ENCODE measurements around the gene PSTPIP1. TPM values are rescaled to one million over a fixed set of nuclear protein-coding genes. Genes with fewer than 3 reads are reported as not detected.

PSTPIP1 gene
- total RNA-seq, 2 experiments from 2014 or later: 100 to 125 TPM

GRCh38 chr15:77025941-77026411 is 31.1 kb downstream of the PSTPIP1 start:
- no peaks in the 10 kb centered on the region for H3K27me3 Mint-ChIP-seq
- no peak overlapping the region for H3K4me3 Mint-ChIP-seq
- peaks cover 39% of the 10 kb centered on the region for H3K36me3 Mint-ChIP-seq (ENCODE audit: low read depth)
- DNase-seq (peak; percentile 3), ATAC-seq (no peak)
- H3K9me3 Mint-ChIP-seq (ENCODE audit: low read depth): no peaks in the 10 kb centered on the region
- H3K27ac Mint-ChIP-seq: peak overlapping the region; percentile 69
- CTCF ChIA-PET: interaction anchor here (0.8 to 6.1 kb wide), 3 partner anchors 31 to 50 kb away, joined by 4 to 87 read pairs (median 5); partner anchors contain the start of gene PSTPIP1
- POLR2A ChIA-PET: no interaction called here
- intact Hi-C loops (cut with DNase I, micrococcal nuclease): no loop called here
- H3K4me1 Mint-ChIP-seq: peaks cover 33% of the 10 kb centered on the region

- ATAC-seq: no peak
- H3K27me3 Mint-ChIP-seq: no peaks in the 10 kb centered on the region
- H3K36me3 Mint-ChIP-seq (ENCODE audit: low read depth): peaks cover 39% of the 10 kb centered on the region
- intact Hi-C loops (cut with DNase I, micrococcal nuclease): no loop called here
- ChIA-PET POLR2A (no interaction called here), CTCF (interaction anchor here (0.8 to 6.1 kb wide), 2 partner anchors 31 to 50 kb away, joined by 4 to 87 read pairs; partner anchors contain the start of gene PSTPIP1)
- peaks cover 26% of the 10 kb centered on the region for H3K4me1 Mint-ChIP-seq
- H3K4me3 Mint-ChIP-seq: no peak overlapping the region
- H3K9me3 Mint-ChIP-seq (ENCODE audit: low read depth): no peaks in the 10 kb centered on the region
- peak; percentile 2 for DNase-seq
- H3K27ac Mint-ChIP-seq: no peak overlapping the region
Observed at GRCh38 chr15:77026501-77027110, 31.7 kb downstream of the PSTPIP1 start.

GRCh38 chr15:77027111-77027696 is 32.3 kb downstream of the PSTPIP1 start:
- ChIA-PET POLR2A (no interaction called here), CTCF (interaction anchor here (0.8 to 6.1 kb wide), 2 partner anchors 32 to 51 kb away, joined by 4 to 87 read pairs; partner anchors contain the start of gene PSTPIP1)
- intact Hi-C loops (cut with DNase I, micrococcal nuclease): no loop called here
- Mint-ChIP-seq H3K27me3 (no peaks in the 10 kb centered on the region), H3K4me3 (no peak overlapping the region), H3K36me3 (ENCODE audit: low read depth) (peaks cover 39% of the 10 kb centered on the region), H3K4me1 (peaks cover 20% of the 10 kb centered on the region), H3K27ac (no peak overlapping the region), H3K9me3 (ENCODE audit: low read depth) (no peaks in the 10 kb centered on the region)
- ATAC-seq (no peak), DNase-seq (peak; percentile 6)

DNA sequence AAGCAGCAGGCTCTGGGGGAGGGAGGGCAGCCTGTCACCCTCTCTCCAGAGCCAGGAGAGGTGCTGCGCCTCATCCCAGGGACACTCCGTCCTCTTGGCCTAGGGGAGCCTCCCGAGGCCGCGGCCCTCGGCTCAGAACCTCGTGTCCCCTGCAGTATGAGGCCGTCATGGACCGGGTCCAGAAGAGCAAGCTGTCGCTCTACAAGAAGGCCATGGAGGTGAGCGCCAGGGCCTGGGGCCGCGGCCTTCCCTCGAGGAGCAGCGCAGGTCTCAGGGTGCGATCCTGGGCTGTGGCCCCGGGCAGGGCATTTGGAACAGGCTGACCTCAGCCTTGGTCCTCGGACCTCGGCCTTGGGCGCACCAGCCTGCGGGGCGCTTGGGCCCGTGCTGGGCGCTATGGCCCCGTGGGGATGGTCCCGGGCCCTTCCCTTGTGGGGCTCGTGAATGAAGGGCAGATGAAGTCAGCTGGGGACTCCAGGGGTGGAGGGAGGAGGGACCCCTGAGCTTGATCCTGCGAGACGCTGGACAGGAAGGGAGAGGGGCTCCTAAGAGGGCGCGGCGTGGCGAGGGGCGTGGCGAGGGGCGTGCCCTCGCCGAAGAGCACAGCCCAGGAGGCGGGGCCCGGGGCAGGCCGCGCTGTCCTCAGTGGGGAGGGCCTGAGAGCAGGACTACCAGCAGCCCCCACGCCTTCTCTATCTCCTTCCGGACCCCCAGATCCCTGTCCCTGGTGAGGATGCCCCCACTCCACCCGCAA is 32.9 kb downstream of the PSTPIP1 start:
- ChIA-PET CTCF (no interaction called here), POLR2A (interaction anchor here (0.7 kb wide), 1 partner anchor 96 kb away, joined by 3 read pairs; the partner anchor contains the start of gene RCN2)
- Mint-ChIP-seq H3K9me3 (ENCODE audit: low read depth) (no peaks in the 10 kb centered on the region), H3K27ac (no peak overlapping the region), H3K36me3 (ENCODE audit: low read depth) (peaks cover 35% of the 10 kb centered on the region), H3K4me1 (peaks cover 14% of the 10 kb centered on the region), H3K4me3 (no peak overlapping the region), H3K27me3 (no peaks in the 10 kb centered on the region)
- ATAC-seq: no peak
- intact Hi-C loops (cut with DNase I, micrococcal nuclease): no loop called here
- DNase-seq: peak; percentile 4

DNA sequence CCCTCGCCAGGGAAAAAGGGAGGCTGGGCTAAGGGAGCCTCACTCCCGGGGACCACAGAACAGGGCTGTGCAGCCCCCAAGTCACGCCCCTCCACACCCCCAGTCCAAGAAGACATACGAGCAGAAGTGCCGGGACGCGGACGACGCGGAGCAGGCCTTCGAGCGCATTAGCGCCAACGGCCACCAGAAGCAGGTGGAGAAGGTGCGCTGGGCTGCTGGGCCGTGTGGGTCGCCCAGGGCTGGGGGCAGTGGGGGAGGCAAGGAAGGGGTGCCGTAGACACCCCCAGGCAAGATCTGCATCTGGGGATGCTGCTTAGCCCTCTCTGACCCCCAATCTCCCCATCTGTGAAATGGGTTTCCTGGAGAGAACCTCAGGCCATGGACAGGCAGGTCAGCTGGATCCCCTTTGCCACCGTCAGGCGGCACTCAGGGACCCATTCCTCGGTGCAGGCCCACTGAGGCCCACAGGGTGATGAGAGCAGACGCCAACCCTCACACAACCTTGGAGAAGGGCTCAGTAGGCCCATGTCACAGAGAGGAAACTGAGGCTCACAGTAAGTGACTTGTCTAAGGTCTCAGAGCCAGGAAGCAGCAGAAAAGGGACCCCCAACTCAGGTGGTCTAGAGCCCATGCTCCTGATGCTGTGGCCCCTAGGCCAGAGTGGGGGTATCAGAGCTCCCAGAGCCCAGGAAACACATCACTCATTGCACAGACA is 33.7 kb downstream of the PSTPIP1 start:
- intact Hi-C loops (cut with DNase I, micrococcal nuclease): no loop called here
- Mint-ChIP-seq H3K9me3 (ENCODE audit: low read depth) (no peaks in the 10 kb centered on the region), H3K27ac (no peak overlapping the region), H3K4me1 (peaks cover 6% of the 10 kb centered on the region), H3K36me3 (ENCODE audit: low read depth) (peaks cover 28% of the 10 kb centered on the region), H3K4me3 (no peak overlapping the region), H3K27me3 (no peaks in the 10 kb centered on the region)
- DNase-seq (no peak), ATAC-seq (no peak)
- CTCF ChIA-PET: interaction anchor here (0.6 kb wide), 1 partner anchor 42 kb away, joined by 3 read pairs; no protein-coding TSS in a partner anchor
- POLR2A ChIA-PET: interaction anchor here (0.7 kb wide), 1 partner anchor 97 kb away, joined by 3 read pairs; the partner anchor contains the start of gene RCN2

- Mint-ChIP-seq H3K9me3 (ENCODE audit: low read depth) (no peaks in the 10 kb centered on the region), H3K27me3 (no peaks in the 10 kb centered on the region), H3K4me1 (no peaks in the 10 kb centered on the region), H3K27ac (no peak overlapping the region), H3K4me3 (no peak overlapping the region), H3K36me3 (ENCODE audit: low read depth) (peaks cover 26% of the 10 kb centered on the region)
- ChIA-PET CTCF (interaction anchor here (0.5 to 0.6 kb wide), 2 partner anchors 43 to 1119 kb away, joined by 3 to 4 read pairs; no protein-coding TSS in a partner anchor), POLR2A (no interaction called here)
- ATAC-seq (no peak), DNase-seq (peak; percentile 5)
- intact Hi-C loops (cut with DNase I, micrococcal nuclease): no loop called here
Observed at GRCh38 chr15:77029166-77030047, 34.5 kb downstream of the PSTPIP1 start.

- Mint-ChIP-seq H3K27me3 (no peaks in the 10 kb centered on the region), H3K9me3 (ENCODE audit: low read depth) (no peaks in the 10 kb centered on the region), H3K27ac (no peak overlapping the region), H3K4me3 (no peak overlapping the region), H3K4me1 (no peaks in the 10 kb centered on the region), H3K36me3 (ENCODE audit: low read depth) (peaks cover 31% of the 10 kb centered on the region)
- DNase-seq (peak; percentile 15), ATAC-seq (no peak)
- intact Hi-C loops (cut with DNase I, micrococcal nuclease): no loop called here
- ChIA-PET POLR2A (no interaction called here), CTCF (interaction anchor here (0.9 to 6.7 kb wide), 2 partner anchors 50 to 57 kb away, joined by 3 to 44 read pairs; no protein-coding TSS in a partner anchor)
Observed at GRCh38 chr15:77030048-77030927, 35.4 kb downstream of the PSTPIP1 start.

DNA sequence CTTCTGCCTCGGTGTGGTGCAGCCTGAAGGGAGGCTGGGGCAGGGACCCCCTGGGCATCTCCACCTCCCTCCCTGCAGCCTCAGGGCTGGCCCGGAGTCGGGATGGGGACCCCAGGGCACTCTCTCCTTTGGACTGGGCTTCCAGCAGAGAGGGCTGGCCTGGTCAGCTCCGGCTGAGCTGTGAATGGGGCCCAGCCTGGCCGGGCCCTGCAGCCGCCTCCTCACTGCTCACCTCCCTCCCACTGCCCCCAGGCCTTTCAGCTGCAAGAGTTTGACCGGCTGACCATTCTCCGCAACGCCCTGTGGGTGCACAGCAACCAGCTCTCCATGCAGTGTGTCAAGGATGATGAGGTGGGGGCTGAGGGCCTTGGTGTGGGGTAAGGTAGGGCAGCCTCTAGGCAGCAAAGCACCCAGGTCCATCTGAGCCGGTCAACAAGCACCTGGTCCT is 36.0 kb downstream of the PSTPIP1 start:
- H3K27ac Mint-ChIP-seq: no peak overlapping the region

GRCh38 chr15:77031376-77032050 is 36.6 kb downstream of the PSTPIP1 start:
- peak overlapping the region; percentile 51 for H3K27ac Mint-ChIP-seq
- H3K4me3 Mint-ChIP-seq: no peak overlapping the region
- ATAC-seq (peak; percentile 53), DNase-seq (peak; percentile 60)
- intact Hi-C loops (cut with DNase I, micrococcal nuclease): loop anchor here in 1 of 2 experiments (1.0 kb wide), 1 partner anchor 58 kb away; no protein-coding TSS in a partner anchor
- H3K9me3 Mint-ChIP-seq (ENCODE audit: low read depth): no peaks in the 10 kb centered on the region
- peaks cover 33% of the 10 kb centered on the region for H3K36me3 Mint-ChIP-seq (ENCODE audit: low read depth)
- no peaks in the 10 kb centered on the region for H3K4me1 Mint-ChIP-seq
- no peaks in the 10 kb centered on the region for H3K27me3 Mint-ChIP-seq
- CTCF ChIA-PET: interaction anchor here (0.7 to 6.7 kb wide), 6 partner anchors 14 to 67 kb away, joined by 3 to 44 read pairs (median 4); no protein-coding TSS in a partner anchor
- POLR2A ChIA-PET: no interaction called here

More for the DNA sequence above, 36.0 kb downstream of the PSTPIP1 start:
- H3K9me3 Mint-ChIP-seq (ENCODE audit: low read depth): no peaks in the 10 kb centered on the region
- H3K4me1 Mint-ChIP-seq: no peaks in the 10 kb centered on the region
- peaks cover 30% of the 10 kb centered on the region for H3K36me3 Mint-ChIP-seq (ENCODE audit: low read depth)
- CTCF ChIA-PET: interaction anchor here (0.9 to 6.7 kb wide), 5 partner anchors 15 to 66 kb away, joined by 3 to 44 read pairs (median 4); no protein-coding TSS in a partner anchor
- POLR2A ChIA-PET: no interaction called here
- no peak for ATAC-seq
- no peak overlapping the region for H3K4me3 Mint-ChIP-seq
- no peak for DNase-seq
- intact Hi-C loops (cut with DNase I, micrococcal nuclease): loop anchor here in 1 of 2 experiments (1.0 kb wide), 1 partner anchor 58 kb away; no protein-coding TSS in a partner anchor
- H3K27me3 Mint-ChIP-seq: no peaks in the 10 kb centered on the region
